Mucosa of stomach (tissue), 1 donor: Measurements from ENCODE around the gene SMCR8.

ENCODE experiments used
- H3K27me3 ChIP-seq: one replicate; pipeline ENCODE4 v1.7.0; 2013; ENCODE audit warnings: mild to moderate bottlenecking, low read length; ENCODE audit not compliant: control insufficient read depth, insufficient read depth
- H3K36me3 ChIP-seq: one replicate; pipeline ENCODE4 v1.7.0; 2013; ENCODE audit warnings: low read length; ENCODE audit not compliant: control insufficient read depth, insufficient read depth
- H3K4me1 ChIP-seq: one replicate; pipeline ENCODE4 v1.7.0; 2013; ENCODE audit warnings: mild to moderate bottlenecking, low read length; ENCODE audit not compliant: control insufficient read depth, insufficient read depth
- H3K4me3 ChIP-seq: one replicate; pipeline ENCODE4 v1.7.0; 2013; ENCODE audit warnings: low read length
- H3K9ac ChIP-seq: one replicate; pipeline ENCODE4 v1.7.0; 2013; ENCODE audit warnings: mild to moderate bottlenecking, low read length, moderate library complexity
- H3K9me3 ChIP-seq: one replicate; pipeline ENCODE4 v1.7.0; 2013; ENCODE audit warnings: mild to moderate bottlenecking, low read length, moderate library complexity; ENCODE audit not compliant: control insufficient read depth
- donor health status: Pancreatic carcinoma.

Gene SMCR8

DNA sequence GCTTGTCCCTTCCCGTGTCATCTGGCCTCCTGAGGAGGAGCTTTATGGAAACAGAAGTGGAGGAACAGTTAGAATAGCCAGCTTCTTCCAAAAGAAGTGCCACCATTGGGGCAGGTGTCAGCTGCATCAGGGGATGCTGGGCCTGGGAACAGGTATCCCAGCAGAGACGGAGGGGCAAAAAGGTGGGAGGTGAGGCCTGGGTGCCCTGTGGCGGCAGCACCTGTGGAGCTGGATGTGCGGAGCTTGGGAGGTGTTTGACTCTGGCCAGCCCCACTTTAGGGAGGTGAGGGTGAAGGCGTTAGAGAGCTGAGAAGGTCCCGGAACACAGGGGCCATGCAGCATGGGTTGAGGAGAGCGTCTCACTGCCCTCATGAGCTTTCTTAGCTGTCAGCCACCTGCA is 5.2 kb downstream of the SMCR8 start:
- H3K9me3 ChIP-seq, result no peaks in the 10 kb centered on the region
- no peak overlapping the region for H3K9ac ChIP-seq
- H3K4me1 ChIP-seq, result peaks cover 47% of the 10 kb centered on the region
- H3K4me3 ChIP-seq, result no peak overlapping the region
- peaks cover 14% of the 10 kb centered on the region for H3K36me3 ChIP-seq
- H3K27me3 ChIP-seq, result no peaks in the 10 kb centered on the region

DNA sequence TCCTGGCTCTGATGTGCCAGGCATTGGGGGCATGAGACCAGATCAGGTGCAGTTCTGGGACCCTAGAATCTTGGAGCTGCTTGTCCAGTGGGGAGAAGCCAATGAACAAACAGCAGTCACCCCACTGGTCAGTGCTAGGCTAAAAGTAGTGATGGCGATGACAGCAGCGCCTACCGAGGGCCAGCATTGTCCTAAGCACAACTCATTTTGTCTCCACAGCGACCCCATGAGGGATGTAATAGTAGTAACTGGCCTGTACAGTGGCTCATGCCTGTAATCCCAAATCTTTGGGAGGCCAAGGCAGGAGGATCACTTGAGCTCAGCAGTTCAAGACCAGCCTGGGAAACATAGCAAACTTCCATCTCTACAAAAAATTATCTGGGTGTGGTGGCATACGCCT is 6.2 kb downstream of the SMCR8 start:
- Histone ChIP-seq H3K4me3 (no peak overlapping the region), H3K9ac (no peak overlapping the region), H3K4me1 (peaks cover 40% of the 10 kb centered on the region), H3K9me3 (no peaks in the 10 kb centered on the region), H3K36me3 (peaks cover 14% of the 10 kb centered on the region), H3K27me3 (no peaks in the 10 kb centered on the region)

DNA sequence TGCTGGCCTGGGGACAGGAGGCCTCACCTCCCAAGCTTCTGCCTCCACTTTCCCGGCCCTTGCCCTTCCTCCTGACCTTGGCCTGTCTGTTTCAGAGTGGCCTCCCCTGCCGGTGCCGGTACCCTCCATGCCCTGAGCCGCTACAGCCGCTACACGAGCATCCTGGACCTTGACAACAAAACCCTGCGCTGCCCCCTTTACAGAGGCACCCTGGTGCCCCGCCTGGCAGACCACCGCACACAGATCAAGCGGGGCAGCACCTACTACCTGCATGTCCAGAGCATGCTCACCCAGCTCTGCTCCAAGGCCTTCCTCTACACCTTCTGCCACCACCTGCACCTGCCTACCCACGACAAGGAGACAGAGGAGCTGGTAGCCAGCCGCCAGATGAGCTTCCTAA is 7.4 kb downstream of the SMCR8 start:
- H3K36me3 ChIP-seq, result peaks cover 14% of the 10 kb centered on the region
- H3K4me1 ChIP-seq, result peaks cover 28% of the 10 kb centered on the region
- no peaks in the 10 kb centered on the region for H3K27me3 ChIP-seq
- no peak overlapping the region for H3K9ac ChIP-seq
- no peak overlapping the region for H3K4me3 ChIP-seq
- no peaks in the 10 kb centered on the region for H3K9me3 ChIP-seq

DNA sequence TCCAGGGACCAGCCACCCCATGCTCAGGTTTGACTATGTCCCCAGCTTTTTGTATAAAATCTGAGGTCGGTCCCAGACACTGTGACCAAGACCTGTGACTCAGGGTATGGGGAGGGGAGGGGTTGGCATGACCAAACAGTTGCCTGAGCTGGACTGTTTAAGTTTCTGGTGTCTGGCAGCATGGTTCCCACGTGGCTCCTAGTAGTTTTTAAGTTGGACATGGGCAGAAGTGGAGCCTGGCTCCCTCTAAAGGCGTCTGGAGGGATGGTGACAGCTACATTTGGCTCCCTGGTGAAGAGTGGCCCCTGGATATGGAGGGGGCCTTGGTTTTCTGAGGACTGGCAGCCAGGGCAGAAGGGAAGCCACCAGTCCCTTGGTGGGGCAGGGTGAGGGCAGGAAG is 7.9 kb downstream of the SMCR8 start:
- Histone ChIP-seq H3K36me3 (peaks cover 14% of the 10 kb centered on the region), H3K4me3 (no peak overlapping the region), H3K9me3 (no peaks in the 10 kb centered on the region), H3K9ac (no peak overlapping the region), H3K27me3 (no peaks in the 10 kb centered on the region), H3K4me1 (peaks cover 23% of the 10 kb centered on the region)

DNA sequence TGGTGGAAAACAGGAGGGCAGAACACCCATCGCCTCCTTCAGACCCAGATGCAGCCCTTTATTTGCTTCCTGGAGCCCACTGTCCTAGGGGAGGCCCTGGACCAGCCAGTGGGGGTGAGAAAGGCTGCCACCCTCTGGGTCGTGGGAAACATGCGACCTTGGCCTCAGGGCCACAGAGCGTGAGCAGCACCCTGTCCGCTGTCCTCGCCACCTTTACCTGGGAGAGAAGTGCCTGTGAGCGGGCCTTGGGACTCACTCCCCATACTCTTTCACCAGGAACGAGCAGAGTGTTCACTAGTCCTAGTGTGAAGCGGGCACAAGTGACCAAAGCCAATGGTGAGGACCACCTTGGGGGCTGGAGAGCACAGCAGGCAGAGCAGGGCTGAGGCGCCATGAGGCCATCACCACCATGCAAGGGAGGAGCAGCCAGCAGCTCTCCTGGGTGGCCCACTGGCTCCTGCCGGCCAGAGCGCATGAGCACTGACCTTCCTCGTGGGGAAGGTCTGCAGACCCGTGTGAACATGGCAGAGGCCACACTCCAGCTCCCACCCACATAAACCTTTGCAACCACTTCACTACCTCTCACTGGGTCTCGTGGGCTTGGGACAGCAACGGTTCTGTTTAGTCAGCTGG is 8.5 kb downstream of the SMCR8 start:
- no peak overlapping the region for H3K9ac ChIP-seq
- H3K4me1 ChIP-seq, result peaks cover 17% of the 10 kb centered on the region
- H3K27me3 ChIP-seq, result no peaks in the 10 kb centered on the region
- peaks cover 14% of the 10 kb centered on the region for H3K36me3 ChIP-seq
- no peak overlapping the region for H3K4me3 ChIP-seq
- H3K9me3 ChIP-seq, result no peaks in the 10 kb centered on the region

DNA sequence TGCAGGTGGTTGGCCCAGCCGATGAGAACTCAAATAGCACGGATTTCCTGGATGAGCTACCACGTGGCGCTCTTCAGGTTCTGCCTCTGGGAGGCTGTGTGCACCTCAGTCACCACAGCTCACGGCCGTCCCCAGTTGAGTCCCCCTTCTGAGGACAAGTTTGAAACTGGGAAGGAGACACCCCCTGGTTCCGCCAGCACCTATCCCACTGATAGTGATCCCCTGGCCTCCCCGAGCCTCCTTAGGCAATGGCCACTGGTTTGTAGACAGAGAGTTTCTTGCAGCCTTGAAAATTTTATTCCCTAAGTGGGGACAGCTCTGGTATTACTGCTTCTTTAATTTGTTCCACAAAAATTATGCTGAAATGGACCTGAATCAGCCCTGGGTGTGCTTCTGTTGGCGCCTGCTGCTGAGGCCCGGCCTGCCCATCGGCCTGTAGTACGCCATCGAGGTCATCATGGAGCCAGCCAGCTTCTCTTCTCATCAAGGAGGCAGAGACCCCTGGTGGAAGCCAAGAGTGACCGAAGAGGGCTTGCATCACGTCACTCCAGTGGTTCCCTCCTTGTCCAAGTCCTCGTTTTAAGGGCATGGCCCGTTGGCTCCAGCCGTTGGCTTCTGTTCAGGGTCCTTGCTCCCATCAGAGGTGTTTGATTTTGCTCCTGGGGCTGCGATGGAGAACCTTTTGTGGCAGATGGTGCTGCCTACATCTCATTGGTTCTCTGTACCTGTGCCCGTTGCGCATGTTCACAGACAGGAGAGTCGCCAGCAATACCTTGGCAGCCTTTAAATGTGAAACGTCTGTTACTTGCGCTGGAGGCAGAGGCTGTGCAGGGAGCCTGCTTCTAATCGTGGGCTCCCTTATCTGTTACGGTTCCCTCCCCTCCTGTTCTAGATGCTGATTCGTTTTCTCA is 9.3 kb downstream of the SMCR8 start:
- Histone ChIP-seq H3K27me3 (no peaks in the 10 kb centered on the region), H3K4me3 (no peak overlapping the region), H3K4me1 (peaks cover 10% of the 10 kb centered on the region), H3K9me3 (no peaks in the 10 kb centered on the region), H3K9ac (no peak overlapping the region), H3K36me3 (peaks cover 14% of the 10 kb centered on the region)

DNA sequence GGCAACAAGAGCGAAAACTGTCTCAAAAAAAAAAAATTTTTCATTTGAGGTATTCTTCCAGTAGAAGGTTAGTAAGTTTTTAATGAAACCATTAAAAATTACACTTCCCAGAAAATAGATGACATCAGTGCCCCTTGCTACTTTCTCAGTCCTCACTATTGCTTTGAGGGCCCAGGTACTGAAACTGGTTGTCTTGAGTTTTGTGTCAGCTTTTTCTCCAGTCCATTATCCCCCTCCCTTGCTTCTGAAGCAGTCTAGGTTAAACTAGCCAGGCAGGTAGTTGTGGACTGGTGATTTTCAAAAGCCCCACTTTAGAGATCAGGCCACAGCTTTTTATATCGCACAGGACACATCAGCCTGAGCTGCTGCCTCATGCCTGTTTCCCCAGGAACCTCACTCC is 10.9 kb downstream of the SMCR8 start:
- H3K36me3 ChIP-seq, result peaks cover 9% of the 10 kb centered on the region
- H3K4me1 ChIP-seq, result no peaks in the 10 kb centered on the region
- no peaks in the 10 kb centered on the region for H3K9me3 ChIP-seq
- no peak overlapping the region for H3K4me3 ChIP-seq
- H3K9ac ChIP-seq, result no peak overlapping the region
- H3K27me3 ChIP-seq, result no peaks in the 10 kb centered on the region

DNA sequence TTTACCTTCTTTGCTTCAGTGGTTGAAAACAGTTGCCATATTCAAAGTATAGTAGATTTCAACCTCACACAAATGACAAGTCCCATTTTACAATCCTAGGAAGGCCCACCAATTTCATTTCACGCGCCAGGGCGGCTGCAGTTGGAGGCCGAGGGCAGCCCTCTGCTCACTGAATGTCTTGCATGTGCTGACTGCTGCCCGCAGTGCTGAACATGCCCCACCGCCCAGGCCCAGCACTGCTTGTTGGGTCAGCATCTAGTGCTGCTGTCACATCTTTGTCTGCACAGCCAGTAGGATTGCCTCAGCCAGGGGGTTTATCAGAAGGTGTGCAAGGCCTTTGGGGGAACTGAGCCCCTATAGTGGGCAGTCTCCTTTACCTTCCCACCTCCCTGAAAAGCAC is 11.5 kb downstream of the SMCR8 start:
- Histone ChIP-seq H3K4me1 (no peaks in the 10 kb centered on the region), H3K9ac (no peak overlapping the region), H3K4me3 (no peak overlapping the region), H3K9me3 (no peaks in the 10 kb centered on the region), H3K36me3 (peaks cover 14% of the 10 kb centered on the region), H3K27me3 (no peaks in the 10 kb centered on the region)

DNA sequence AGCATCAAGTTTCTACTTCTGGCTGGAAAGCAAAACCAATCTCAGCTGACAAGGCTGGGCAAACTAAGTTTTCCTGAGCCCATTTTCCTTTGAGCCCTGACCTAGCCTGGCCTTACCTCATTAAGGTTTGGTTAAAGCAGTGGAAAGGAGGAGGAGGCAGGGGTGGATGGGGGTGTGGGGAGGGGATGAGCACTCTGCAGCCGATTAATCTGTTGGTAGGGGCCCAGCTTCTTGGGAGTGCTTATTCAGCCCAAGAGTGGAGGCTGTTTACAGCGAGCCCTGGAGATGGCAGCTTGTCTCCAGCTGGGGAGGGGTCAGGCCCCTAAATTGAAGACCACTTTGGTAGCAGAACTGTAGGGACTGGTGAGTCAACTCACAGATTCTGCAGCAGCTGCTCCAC is 12.0 kb downstream of the SMCR8 start:
- Histone ChIP-seq H3K4me3 (no peak overlapping the region), H3K9me3 (no peaks in the 10 kb centered on the region), H3K4me1 (no peaks in the 10 kb centered on the region), H3K27me3 (no peaks in the 10 kb centered on the region), H3K36me3 (peaks cover 14% of the 10 kb centered on the region), H3K9ac (no peak overlapping the region)

DNA sequence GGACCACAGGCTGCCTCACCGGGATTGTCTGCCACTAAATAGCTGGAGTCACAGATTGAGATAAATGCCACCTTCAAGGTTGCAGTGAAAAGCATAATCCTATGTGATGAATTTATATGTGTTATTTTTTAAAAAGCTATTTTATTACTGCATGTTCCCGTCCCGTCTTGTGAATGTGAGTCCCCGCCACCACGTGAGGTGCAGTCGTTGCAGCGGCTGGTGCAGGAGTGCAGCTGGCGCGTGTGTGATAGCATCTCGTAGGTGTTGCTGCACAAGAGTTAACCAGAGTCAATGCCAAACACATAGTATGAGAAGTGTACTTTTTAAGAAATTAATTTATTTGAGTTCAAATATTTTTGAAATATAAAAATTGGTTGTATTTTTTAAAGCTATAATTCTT is 12.5 kb downstream of the SMCR8 start:
- H3K4me1 ChIP-seq, result no peaks in the 10 kb centered on the region
- peaks cover 14% of the 10 kb centered on the region for H3K36me3 ChIP-seq
- no peak overlapping the region for H3K9ac ChIP-seq
- H3K9me3 ChIP-seq, result no peaks in the 10 kb centered on the region
- no peaks in the 10 kb centered on the region for H3K27me3 ChIP-seq
- H3K4me3 ChIP-seq, result no peak overlapping the region

DNA sequence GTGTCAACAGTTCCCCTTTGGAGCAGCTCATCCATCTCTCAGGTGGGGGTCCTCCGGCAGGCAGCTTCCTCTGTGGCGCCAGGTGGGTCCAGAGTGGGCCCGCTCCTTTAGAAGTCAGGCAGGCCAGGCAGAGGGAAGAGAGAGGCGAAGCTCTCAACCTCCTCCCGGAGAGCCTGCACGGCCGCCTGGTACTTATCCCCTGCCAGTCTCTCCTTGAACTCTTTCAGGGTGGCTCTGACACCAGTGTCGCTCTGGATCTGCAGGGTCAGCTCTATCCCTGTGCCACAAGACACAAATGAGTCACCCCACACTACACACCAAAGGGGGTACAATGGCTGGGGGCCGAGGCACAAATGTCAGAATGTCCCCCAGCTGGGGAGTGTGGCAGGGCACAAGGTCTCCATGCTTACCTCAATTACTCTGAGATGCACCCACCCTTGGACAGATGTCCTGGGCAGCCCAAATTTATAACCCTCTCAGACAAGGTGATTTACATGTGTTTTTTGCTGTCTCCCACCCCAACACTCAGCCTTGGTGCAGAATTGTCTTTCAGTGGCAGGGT is 13.6 kb downstream of the SMCR8 start:
- no peaks in the 10 kb centered on the region for H3K27me3 ChIP-seq
- no peak overlapping the region for H3K9ac ChIP-seq
- no peaks in the 10 kb centered on the region for H3K4me1 ChIP-seq
- peaks cover 14% of the 10 kb centered on the region for H3K36me3 ChIP-seq
- no peak overlapping the region for H3K4me3 ChIP-seq
- no peaks in the 10 kb centered on the region for H3K9me3 ChIP-seq

DNA sequence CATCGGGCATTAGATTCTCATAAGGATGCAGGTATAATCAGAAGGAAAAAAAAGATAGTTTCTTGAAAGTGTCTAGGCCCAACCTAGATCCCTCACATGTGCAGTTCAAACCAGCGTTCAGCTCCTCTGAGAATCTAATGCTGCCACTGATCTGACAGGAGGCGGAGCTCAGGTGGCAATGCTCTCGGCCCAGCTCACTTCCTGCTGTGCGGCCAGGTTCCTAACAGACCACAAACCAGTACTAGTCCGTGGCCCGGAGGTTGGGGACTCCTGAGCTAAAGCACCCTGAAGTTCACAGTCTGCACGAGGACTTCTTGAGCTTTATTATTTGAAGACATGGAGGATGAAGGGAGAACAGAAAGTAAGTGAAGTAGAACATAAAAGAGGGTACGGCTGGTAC is 16.8 kb downstream of the SMCR8 start:
- Histone ChIP-seq H3K4me1 (no peaks in the 10 kb centered on the region), H3K36me3 (peaks cover 6% of the 10 kb centered on the region), H3K27me3 (no peaks in the 10 kb centered on the region), H3K9ac (no peak overlapping the region), H3K9me3 (no peaks in the 10 kb centered on the region), H3K4me3 (no peak overlapping the region)
